DMS153 (cell line): ENCODE results near the gene RPUSD4.
"Not testable (repeated sequence)": the region's sequence is repeated elsewhere in the genome, so short reads cannot be mapped to it uniquely, and the experiment has no call there.

Experiments used
- DNase-seq: peaks from one replicate; lab custom pipeline; 2025; lab: John Stamatoyannopoulos, UW

The RPUSD4 gene, protein sequence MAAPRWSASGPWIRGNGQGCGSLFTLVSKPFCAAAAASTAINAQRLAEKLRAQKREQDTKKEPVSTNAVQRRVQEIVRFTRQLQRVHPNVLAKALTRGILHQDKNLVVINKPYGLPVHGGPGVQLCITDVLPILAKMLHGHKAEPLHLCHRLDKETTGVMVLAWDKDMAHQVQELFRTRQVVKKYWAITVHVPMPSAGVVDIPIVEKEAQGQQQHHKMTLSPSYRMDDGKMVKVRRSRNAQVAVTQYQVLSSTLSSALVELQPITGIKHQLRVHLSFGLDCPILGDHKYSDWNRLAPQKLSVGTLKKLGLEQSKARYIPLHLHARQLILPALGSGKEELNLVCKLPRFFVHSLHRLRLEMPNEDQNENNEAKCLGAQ

GRCh38 chr11:126211236-126212088, at the start of gene RPUSD4, which contains the start of gene FAM118B:
RPUSD4 (minus strand) TSS chr11:126211650; CDS start chr11:126211638, 12 bp downstream.
FAM118B (plus strand) TSS chr11:126211782; CDS start chr11:126235002, 23,220 bp downstream.
- DNase-seq, result peak; percentile 90

DNA sequence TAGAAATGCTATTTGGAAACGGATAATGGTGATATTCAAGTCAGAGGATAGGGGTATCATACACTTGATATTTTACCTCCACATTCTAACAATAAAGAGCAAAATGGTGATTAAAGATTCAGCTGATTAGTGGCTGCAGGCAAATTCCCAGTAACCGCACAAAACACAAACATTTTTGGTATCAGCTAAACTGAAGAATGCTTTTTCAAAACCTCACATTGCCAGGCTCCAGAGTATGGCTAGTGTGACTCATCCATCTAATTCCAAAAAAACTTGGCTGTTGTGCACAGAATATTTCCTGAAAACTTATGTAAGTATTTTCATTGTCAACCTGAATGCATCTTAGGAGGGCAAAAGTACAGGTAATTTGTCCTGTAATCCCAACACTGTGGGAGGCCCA, 46.3 kb upstream of the RPUSD4 start:
- no peak for DNase-seq

- no peak for DNase-seq
These were observed 45.7 kb upstream of the RPUSD4 start for GRCh38 chr11:126257144-126257543.

DNA sequence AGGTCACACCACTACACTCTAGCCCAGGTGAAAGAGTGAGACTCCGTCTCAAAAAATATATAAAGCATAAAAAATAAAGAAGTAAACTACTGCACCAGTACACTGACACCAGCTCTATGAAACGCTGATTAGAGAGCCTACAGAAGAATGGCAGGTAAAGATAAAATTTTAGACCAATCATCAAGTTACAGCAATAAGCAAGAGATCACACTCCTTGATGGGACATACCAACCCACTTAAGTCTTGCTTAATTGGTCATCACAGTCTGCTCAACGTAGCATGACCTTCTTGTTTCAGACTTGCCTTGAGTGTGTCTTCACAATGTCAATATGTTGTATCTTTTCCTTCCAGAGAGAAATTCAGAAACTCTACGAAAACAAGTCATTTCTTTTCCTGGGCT, 44.8 kb upstream of the RPUSD4 start:
- no peak for DNase-seq

- not testable (repeated sequence) for DNase-seq
These were observed 44.1 kb upstream of the RPUSD4 start for GRCh38 chr11:126255507-126255906.

DNA sequence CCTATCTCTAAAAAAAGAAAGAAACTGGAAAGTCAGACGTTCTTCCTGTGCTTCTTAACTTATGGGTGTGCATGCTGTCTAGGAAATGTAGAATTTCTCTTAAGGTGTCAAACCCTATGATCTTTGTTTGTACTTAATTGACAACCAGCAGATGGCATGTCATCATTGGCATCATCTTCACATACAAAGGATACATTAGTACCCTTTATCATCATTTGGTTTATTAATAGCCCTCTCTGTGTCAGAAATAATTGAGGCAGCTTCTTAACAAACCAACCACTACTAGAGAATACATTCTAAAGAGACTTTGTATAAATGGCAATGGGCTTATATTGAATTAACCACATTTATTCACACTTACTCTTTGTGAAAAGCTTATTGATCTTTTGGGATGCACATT, 43.4 kb upstream of the RPUSD4 start:
- no peak for DNase-seq

- DNase-seq, result no peak
These were observed 41.8 kb upstream of the RPUSD4 start for GRCh38 chr11:126253265-126253664.

GRCh38 chr11:126246636-126247035, 35.2 kb upstream of the RPUSD4 start:
- no peak for DNase-seq

DNA sequence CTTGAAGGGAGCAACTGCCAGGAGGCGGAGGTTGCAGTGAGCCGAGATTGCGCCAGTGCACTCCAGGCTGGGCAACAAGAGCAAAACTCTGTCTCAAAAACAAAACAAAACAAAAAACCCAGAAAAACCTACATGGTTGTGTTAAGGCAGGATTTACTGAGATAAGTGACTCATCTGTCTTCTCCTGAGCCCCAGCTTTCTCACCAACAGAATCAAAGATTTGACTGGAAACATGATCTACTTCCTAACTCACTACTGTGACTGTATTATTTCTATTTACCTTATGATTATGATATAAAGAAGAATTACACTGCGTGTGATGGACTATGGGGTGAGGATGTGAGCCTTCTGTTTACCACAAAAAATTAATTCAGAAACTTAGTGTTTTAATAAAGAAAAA, 21.9 kb upstream of the RPUSD4 start:
- no peak for DNase-seq

DNA sequence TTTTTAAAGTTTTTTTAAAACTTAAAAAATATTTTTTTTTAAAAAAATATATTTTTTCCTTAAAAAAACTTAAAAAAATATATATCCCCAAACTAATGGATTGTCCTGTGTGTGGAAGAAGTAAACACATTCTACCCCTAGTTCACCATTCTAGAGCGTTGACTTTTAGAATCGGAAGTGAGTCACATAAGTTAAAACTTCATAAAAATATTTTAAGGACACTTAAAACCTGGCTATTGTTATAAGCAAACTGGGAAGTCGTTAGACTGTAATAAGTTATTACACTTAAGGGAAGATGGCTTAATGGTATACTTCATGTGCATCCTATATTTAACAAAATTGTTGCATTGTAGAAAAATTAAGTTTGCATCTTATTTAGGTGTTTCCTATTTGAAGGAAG, 21.2 kb upstream of the RPUSD4 start:
- DNase-seq, result no peak

DNA sequence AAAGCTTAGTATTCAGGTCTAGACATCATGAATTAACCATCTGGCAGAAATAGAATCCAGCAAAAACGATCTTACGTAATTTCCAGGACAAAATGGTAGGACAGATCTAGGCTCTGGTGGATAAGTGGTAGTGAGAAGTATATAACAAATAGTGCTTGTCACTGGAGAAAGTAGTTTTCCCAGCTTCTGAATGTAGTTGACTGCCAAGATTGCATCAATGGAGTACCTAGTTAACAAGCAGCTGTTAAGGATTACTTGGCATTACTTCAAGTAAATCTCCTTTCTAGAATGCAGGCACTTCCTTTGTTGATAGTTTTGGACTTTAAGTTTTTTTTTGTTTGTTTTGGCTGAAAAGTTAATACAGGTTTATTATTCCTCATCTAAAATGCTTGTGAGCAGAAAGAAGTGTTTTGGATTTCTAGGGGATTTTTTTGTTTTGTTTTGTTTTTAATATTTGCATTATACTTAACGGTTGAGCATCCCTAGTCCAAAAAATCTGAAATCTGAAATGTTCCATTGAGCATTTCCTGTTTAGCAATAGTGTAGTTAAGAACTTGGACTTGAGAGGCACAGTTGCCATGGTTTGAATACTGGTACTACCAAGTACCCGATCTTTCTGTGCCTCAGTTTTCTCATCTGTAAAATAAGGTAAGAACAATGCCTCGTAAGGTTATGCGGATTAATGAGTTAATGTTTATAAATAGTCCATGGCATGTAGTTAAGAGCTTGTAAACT, 20.4 kb upstream of the RPUSD4 start:
- DNase-seq, result no peak

DNA sequence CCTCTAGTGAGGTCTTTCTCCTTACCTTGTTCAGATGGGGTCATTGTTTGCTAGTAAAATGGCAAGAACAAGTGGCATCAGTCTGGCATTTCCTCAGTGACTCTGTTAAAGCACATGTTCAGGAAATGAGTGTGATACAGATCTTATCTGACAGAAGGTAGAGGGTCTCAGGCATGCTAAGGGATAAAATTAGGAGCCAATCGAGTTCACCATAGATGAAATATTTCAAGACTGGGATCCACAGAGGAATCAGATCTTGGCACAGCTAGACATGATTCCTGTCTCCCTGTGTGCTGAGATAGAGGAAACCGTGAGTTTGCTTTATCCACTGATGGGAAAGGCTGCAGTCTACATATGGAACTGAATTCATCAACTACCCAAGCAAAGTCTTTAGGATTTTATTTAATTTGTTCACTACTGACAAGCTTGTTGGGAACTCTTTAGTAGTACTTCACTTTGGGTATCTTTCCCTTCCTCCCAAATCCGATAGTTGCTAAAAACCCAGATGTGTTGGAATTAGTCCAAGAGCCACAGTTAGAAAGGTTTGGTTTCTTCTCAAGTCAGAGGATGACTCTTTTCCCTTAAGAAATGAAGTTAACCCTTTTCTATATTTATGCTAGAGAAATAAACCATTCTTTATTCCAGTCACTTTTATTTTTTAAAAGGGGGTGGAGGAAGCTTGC, 18.5 kb upstream of the RPUSD4 start:
- no peak for DNase-seq

- DNase-seq, result no peak
These were observed 15.1 kb upstream of the RPUSD4 start for GRCh38 chr11:126226334-126227084.

GRCh38 chr11:126225295-126225665, 13.8 kb upstream of the RPUSD4 start:
- DNase-seq, result no peak

DNA sequence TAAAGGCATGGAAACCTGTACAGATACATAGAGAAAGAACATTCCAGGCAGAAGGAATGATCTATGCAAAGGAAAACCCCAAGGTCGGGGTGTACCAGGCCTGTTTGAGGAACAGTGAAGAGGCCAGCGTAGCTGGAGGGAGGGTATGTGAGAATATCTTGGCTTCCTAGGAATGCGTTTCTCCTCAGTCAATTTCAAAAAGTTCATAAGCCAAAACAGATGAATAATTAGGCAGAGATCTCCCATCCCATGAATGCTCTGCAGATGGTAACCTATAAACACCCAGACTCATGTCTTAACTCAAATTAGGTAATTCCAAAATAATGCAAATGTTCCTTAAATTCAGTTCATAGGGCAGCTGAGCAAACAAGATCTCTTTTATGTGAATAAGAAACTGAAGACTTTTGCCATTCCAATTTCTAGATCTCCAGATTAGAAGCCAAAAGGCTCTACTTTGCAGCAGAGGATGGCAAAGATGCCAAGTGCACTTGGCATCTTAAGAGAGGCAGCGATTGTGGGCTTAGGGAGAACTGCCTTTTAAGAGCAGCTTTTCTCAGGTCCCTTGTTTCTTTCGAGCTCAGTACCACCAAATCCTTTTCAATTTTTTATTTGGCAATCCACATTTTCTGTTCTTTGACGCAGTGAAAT, 13.3 kb upstream of the RPUSD4 start:
- DNase-seq, result no peak

DNA sequence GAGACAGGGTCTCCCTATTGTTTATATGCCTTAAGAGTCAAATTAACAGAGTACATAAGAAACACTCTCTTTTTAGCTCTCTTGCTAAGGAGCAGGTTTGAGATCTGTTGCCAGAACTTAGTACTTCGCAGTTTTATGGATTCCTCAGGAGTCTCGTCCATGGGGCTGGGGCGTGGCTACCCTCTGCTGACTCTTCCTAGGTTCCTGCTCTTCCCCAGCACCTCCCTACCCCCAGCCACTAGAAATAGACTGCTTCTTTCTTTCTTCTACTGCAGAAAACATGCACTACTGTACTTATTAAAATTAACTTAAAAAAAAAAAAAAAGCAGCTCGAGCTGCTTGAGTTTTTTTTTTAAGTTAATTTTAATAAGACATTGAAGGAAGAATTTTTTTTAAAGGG, 8.1 kb upstream of the RPUSD4 start:
- DNase-seq, result no peak

DNA sequence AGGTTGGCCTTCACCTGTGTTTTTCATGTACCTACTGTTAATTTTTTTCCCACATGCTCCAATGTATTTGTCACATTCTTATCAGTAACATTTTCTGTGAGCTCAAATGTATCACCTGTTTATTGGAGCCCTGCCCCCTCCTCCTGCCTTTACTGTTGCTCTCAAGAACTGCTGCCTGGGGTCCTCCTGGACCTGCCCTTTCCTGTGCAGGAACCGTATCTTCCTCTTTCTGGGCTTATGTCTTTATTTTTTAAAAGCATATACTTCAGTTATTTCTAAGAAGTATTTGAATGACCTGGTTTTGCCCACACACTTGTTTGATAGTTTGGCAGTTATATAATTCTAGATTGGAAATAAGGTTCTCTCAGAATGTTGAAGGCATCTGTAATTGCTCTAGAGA, 6.0 kb upstream of the RPUSD4 start:
- no peak for DNase-seq

DNA sequence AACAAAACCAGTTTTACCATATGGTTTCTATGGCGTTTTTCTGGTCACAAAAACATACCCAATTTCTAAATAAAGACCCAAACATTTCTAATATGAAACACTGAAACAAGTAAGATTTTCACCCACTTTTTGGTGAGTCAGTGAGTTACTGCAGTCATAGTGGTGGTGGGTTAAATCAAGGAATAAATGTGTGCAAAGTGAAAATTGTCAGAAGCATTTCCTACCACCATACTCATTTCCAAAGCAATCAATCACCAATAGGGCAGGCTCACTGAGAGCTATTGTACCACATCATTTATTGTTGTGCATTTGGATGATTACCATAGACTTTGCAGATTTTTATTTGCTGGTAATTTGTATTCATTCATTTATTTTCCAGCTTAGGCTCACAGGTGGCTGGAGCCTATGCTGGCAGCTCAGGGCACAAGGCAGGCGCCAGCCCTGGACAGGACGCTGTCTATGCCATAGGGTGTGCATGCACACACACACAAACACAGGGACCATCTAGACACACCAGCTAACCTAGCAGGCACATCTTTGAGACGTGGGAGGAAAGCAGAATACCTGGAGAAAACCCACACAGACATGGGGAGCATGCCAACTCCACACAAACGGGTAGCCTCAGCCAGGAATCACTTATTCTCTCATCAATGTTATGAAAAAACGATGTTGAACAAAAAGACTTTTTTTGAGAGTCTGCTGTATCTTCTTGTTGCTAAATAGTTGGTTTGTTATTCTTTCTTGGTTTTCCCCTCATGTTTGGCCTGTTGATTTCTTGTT, 5.3 kb upstream of the RPUSD4 start:
- DNase-seq, result no peak

DNA sequence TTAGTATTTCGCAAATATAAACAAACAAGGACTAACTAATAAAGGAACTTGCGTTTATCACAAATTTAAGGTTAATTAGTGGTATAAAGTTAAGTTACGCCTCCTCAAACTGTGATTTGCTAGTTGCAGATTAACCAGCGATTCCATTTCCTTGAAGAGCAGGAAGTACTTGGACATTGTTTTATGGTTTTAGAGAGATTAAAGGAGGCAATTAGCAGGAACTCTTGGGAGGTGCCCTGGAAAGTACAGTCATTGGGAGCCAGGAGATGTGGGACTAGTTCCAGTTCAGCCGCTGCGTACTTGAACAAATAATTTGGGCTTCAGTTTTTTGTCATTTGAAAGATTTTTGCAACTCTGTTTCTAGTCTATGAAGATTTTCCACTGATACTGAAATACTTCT, 3.4 kb upstream of the RPUSD4 start:
- no peak for DNase-seq

GRCh38 chr11:126214441-126214840, 3.0 kb upstream of the RPUSD4 start:
- no peak for DNase-seq
